ENCODE results near the gene MEGF6.

The MEGF6 gene

DNA sequence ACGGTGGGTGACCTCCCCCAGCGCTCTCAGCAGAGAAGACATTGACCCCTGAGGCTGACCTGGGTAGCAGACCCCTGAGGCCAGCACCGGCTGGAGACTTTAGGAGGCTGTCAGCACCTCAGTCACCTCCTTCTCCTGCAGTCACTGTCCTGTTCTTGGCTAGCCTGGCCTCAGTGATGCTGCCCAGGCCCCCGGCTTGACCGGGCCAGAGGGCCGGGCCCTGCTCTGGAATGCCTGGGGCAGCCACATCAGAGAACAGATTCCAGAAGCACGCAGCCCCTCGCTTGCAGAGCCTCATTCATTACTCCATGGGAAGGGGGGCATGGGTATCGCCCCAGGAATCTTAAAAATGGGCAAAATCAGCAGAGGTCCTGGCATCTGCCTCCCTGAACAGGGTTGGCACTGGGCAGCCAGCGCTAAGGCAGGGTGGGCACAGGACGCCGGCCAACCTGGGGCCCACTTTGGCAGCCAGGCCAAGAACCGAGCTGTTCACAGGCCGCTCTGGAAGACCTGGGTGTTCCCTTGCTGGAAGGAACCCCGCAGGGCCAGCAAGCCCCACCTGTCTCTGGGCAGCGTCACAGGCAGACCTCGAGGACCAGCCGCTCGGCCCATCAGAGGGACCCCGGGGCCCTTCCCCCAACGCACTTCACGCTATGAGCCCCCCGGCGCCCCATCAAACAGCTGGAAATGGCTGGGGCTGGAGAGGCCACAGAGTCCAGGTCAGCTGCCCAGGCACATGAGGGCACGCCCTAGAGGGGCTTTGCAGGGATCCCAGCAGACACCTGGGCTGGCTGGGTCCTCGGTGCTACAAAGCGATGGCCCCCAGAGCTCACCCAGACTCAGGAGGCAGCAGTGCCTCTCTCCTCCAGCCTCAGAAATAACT lies 45.1 kb downstream of the MEGF6 start:
- FAIRE-seq (no peak), DNase-seq (ENCODE audit: insufficient read length, low spot score) (no peak)
- TF ChIP-seq POLR2A (IDR thresholded peaks at IDR 0.05; ENCODE audit: low read depth, low read length): no peak

DNA sequence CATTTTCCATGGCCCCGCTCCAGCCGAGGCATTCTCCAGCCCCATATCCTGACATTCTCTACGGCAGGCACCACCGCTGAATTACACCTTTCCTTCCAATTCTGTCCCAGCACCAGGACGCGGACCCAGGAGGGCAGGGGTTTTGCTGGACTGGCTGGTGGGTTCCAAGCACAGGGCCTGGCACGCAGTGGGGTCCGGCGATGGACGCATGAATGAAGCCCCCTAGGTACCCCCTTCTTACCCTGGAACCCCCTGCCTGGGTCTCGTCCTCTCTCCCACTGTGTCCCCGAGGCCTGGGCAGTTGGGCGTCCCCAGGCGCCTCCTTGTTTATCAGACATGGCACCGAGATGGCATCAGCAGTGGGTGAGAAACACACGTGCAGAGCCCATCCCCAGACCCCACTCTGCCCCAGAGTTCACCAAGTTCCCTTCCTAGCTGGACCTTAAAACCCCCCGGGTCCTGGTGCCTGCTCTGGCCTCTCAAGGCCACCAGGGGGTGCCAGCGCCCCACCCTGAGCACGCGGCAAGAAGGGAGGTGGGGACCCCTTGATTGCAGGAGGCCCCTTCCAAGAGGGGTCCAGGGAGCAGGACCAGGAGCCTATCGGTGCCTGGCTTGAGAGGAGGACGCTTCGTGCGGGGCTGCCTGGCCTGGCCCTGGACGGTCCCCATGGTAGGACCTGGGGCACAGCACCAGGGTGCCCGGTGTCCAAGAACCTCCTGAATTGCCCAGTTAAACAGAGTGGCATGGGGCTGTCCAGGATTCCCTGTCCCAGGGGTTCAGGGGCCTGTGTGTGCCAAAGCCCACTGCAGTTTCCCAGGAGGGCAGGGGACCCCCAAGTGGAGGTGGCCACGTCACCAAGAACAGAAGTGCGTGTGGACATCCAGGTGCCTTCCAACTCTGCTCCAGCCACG lies 46.1 kb downstream of the MEGF6 start:
- FAIRE-seq: no peak
- DNase-seq (ENCODE audit: insufficient read length, low spot score): peak; percentile 44

DNA sequence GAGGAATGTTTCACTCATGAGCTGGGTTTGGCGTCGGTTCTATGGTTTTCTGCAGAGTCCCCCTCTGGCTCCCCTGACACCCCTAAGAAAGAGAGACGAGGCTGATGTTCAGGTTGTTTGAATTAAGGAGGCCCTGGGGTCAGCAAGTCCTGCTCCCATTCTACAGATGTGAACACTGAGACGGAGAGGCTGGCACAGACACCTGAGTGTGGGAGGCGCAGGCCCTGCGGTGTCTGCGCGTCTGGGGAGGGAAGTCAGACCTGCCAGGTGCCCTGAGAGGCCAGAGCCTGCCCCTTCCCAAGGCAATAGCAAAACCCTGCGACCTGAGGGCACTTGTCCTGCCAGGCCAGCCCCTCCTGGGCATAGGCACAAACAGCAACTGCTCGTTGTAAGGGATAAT lies 47.7 kb downstream of the MEGF6 start:
- TF ChIP-seq POLR2A (IDR thresholded peaks at IDR 0.05; ENCODE audit: low read depth, low read length): no peak
- FAIRE-seq: no peak
- no peak for DNase-seq (ENCODE audit: insufficient read length, low spot score)

More for the DNA sequence above, 46.1 kb downstream of the MEGF6 start:
- no peak for TF ChIP-seq POLR2A (IDR thresholded peaks at IDR 0.05; ENCODE audit: low read depth, low read length)

DNA sequence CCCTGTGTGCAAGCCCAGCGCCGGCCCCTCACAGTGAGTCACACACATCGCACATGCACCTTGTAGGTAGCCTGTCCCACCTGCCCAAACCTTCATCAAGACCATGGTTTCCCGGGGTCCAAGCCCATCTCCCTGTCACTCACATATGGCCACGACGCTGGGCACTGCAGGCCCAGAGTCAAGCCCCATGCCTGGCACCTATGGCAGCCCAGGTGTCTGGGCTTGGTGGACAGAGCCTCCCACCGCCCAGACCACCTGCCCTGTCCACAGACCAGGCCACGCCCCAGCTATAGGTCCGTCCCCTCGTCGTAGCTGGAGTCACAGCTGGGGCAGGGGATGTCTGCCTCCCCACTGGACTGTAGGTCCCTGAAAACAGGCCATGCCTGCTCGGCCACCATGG lies 48.2 kb downstream of the MEGF6 start:
- TF ChIP-seq POLR2A (IDR thresholded peaks at IDR 0.05; ENCODE audit: low read depth, low read length): no peak
- FAIRE-seq: no peak
- DNase-seq (ENCODE audit: insufficient read length, low spot score): no peak

DNA sequence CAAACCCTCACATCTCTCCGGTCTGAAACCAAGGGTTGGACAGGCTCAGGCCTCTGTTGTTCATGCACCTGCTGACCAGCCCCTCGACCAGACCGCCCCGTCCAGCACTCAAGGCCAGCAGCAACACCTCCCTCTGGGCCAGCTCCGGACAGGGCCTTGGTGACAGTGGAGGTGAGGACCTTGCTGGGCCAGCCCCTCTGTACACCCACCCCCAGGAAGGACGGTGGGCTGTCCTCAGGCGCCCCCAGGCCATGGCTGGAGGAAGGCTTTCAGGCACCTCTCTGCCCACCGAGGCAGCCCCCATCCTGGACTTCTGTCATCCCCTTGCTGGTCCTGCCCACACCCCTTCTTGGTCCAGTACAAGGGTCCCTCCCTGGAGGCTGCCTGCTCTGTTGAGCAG lies 48.6 kb downstream of the MEGF6 start:
- no peak for DNase-seq (ENCODE audit: insufficient read length, low spot score)
- no peak for FAIRE-seq
- TF ChIP-seq POLR2A (IDR thresholded peaks at IDR 0.05; ENCODE audit: low read depth, low read length): no peak

DNA sequence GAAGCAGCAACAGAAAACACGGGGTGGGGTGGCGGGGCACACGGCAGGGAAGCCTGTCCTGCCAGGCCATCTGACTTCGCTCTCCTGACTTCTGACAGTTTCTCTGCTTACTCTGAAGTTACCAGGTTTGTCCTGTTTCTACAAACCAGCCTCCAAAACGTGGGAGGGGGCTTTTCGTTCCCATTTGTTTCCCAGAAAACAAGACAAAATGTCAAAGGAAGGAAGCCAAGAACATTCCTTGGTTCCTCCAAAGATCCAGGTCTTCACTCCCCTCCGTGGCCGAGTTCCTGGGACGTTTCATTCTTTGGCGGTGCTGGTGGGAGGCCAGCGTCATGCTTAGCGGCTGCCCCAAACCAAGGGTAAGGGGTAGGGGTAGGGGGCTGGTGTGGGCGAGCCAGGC lies 49.6 kb downstream of the MEGF6 start:
- FAIRE-seq: no peak
- DNase-seq (ENCODE audit: insufficient read length, low spot score): no peak
- TF ChIP-seq POLR2A (IDR thresholded peaks at IDR 0.05; ENCODE audit: low read depth, low read length): no peak

DNA sequence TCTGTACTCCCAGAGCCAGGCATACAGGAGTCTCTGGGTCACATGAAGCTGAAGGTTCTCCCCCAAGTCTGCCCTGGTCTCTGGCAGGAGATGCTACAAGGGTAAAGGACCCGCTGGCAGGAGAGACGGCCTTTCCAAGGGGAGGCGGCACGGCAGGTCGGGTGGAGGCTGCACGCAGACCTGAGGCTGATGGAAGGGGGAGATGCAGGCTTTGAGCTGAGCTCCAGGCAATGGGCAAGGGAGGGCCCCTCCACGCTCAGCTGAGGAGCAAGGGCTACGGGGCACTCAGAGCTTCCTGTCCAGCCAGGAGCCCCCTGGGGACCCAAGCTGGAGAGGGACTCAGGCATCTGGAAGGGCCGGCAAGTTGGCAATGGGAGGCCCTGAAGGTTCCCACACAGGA lies 50.3 kb downstream of the MEGF6 start:
- no peak for TF ChIP-seq POLR2A (IDR thresholded peaks at IDR 0.05; ENCODE audit: low read depth, low read length)
- no peak for DNase-seq (ENCODE audit: insufficient read length, low spot score)
- no peak for FAIRE-seq

DNA sequence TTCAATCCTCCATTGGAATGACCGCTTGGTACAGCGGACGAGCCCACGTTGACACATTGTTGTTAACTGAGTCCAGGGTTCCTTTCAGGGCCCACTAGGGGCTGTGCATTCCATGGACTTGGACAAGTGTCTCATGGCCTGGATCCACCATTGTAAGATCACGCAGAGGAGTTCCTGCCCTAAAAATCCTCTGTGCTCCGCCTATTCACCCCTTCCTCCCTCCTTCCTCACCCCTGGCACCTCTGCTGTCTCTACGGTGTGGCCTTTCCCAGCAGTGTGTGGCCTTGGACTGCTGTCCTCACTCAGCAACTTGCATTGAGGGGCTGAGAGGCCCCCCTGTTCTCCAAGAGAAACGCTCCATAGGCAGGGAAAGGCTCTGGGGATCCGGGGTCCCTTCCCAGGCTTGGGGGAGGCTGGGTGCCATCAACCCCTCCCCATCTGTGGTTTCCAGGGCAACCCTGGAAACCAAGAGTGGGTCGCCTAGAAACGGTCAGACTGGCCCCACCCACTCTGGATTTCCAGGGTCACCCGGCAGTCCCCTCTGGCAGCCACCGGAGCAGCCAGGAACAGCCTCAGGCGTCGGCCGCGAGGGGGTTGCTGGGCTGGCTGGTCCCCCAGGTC lies 50.9 kb downstream of the MEGF6 start:
- TF ChIP-seq POLR2A (IDR thresholded peaks at IDR 0.05; ENCODE audit: low read depth, low read length): no peak
- FAIRE-seq (no peak), DNase-seq (ENCODE audit: insufficient read length, low spot score) (no peak)

DNA sequence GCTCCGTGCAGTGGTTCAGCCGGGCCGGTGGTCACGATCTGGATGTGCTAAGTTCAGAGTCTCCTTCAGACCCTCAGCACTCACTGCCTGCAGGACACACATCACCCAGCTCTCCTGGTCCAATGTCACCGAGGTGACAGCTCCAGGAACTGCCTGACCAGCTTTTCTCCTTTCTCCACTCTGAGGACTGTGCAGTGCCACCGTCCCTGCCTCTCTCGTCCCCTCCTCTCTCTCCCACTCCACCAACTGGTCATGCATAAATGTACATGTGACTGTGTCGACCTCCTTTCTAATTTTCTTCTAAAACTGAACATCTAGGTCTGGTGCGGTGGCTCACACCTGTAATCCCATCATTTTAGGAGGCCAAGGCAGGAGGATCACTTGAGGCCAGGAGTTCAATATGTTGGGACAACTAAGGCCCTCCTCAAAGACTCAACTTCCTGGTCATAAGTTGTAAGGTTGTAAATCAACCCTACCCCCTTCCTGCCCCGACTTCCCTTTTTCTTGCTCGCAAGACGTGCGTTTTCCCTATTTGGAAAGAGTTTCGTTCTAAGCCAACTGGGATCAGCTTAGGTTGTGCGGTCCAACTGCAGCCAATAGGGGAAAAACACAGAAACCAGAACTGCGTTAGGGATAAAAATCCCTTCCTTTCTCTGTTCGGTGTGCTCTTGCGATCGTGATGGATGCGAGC lies 53.1 kb downstream of the MEGF6 start:
- DNase-seq (ENCODE audit: insufficient read length, low spot score) (no peak), FAIRE-seq (no peak)
- TF ChIP-seq POLR2A (IDR thresholded peaks at IDR 0.05; ENCODE audit: low read depth, low read length): no peak

DNA sequence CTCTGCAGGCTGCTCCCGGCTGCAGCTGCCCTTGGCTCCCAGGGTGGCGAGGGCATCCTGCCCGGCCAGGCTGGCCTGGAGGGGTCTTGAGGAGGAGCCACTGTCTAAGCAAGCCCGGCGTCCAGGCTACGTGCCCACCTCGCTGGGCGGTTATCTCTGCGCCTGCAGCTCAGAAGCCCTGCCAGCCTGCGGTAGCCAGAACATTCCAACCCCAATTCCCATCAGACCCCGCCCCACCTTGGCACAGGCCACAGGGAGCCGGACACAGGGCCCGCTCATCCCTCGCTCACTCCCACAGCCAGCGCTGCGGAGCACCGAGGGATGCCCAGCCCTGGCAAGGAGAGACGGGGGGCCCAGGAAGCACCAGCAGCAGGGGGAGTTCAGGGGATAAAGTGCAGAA lies 53.9 kb downstream of the MEGF6 start:
- no peak for TF ChIP-seq POLR2A (IDR thresholded peaks at IDR 0.05; ENCODE audit: low read depth, low read length)
- DNase-seq (ENCODE audit: insufficient read length, low spot score): no peak
- FAIRE-seq: no peak

DNA sequence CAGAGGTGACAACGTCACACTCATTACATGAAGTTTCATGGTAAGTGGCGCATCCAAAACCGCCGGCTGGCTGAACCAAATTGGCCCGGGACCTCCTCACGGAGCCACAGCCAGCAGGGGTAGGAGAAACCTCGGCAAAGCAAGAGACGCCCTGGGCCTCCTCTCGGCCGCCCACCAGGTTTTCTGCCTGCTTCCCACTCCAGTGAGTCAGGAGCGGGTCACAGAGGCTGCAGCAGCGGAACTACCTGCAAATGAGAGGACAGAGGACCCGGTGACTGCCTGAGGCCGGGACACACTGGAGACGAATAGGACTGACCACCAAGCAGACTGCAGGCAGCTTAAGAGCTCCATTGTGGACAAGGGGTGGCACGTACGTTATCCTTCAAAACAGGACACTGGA lies 55.0 kb downstream of the MEGF6 start:
- no peak for TF ChIP-seq POLR2A (IDR thresholded peaks at IDR 0.05; ENCODE audit: low read depth, low read length)
- FAIRE-seq: no peak
- DNase-seq (ENCODE audit: insufficient read length, low spot score): no peak

DNA sequence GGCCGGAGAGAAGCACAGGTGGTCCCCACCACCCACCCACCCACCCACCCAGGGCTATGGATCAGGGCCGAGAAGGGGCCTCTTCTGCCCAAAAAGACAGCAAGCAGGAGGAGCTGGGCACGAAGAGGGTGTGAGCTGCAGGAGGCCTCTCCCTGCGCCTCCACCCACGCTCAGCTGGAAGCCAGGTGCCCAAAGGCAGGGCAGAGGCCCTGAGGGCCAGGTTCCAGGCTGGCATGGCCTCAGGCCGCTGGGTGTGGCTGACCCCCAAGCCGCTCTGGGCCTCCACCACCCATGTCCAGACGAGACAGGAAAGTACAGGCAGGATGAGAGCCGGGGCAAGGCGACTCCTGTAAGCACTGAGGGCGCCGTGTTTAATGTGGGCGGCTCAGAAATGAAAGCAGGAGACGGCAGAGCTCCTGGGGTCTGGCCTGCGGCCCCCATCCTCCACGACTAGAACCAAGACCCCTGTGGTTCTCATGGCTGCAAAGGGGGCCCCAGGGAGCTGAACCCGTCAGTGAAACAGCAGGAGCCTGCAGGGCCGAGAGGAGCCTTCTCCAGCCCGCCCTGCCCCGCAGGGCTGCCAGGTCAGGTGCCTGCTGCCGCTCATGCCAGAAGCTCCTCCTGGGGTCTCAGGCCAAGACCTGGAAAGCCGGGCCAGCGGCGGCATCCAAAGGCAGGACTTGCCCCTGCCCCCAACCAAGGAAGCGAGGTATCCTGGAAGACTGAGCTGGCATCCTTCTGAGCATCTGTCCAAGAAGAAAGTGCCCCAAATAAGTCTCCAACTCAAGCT lies 56.0 kb downstream of the MEGF6 start:
- DNase-seq (ENCODE audit: insufficient read length, low spot score) (no peak), FAIRE-seq (no peak)
- no peak for TF ChIP-seq POLR2A (IDR thresholded peaks at IDR 0.05; ENCODE audit: low read depth, low read length)

DNA sequence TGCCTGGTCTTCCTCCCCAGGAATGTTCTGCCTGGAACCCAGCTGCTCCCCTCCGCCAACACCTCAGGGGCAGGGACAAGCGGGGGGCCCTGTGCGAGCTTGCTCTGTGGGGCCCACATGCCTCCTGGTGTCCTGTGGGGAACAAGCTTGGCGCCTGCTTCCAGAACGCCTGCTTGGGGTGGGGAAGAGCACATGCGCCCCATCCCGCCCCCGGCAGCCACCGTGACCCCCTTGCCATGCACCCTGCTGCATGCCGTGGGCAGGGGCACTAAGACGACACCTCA lies 57.4 kb downstream of the MEGF6 start:
- no peak for TF ChIP-seq POLR2A (IDR thresholded peaks at IDR 0.05; ENCODE audit: low read depth, low read length)
- FAIRE-seq (no peak), DNase-seq (ENCODE audit: insufficient read length, low spot score) (no peak)

All from H54 (cell line).